GM19025 (cell line): ENCODE data around the gene SBNO1.
"Not testable (repeated sequence)": the region's sequence is repeated elsewhere in the genome, so short reads cannot be mapped to it uniquely, and the experiment has no call there.

ENCODE experiments used
- ATAC-seq: cut with Tn5 transposase; IDR thresholded peaks from one replicate; pipeline ENCODE4 v1.9.1; 2021; ENCODE audit warnings: mild to moderate bottlenecking, low read depth, moderate library complexity; ENCODE audit not compliant: unreplicated experiment

The SBNO1 gene

DNA sequence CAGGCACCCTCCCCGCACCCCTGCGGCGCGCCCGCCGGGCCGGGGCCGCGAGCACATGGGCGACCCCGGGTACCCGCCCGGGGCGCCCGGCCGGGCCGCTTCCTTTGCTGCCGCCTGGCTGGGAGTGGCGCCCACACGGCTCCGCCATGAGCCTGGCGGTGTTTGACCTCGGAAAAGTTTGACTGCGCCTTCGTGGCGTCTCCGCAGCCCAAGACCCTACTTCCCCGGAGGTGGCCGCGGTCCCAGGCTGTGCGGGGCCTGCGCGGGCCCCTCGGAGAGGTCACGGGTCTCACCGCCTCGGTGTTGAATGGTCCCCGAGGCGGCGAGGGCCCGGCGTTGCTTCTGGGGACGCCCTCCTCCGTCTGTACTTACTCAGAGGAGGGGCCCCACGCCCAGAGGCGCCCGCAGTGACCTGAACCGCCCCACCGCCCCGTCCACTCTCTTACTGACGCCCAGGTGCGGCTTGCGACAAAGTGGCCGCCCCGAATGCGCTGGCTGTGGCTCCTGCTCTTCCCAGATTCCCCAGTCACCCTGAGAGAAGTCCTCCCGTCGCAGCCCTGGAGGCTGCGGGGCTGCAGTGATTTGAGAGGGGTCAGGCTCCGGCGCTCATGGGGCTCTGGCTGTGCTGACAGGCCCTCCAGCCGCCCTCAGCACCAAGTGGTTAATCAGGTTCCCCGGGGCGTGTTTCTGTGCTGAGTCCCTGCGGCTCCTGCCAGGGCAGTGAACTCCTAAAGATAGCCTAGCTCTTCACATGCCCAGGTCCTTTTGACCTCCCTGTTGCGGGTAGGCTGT is 25.1 kb upstream of the SBNO1 start:
- peak; percentile 18 for ATAC-seq

GRCh38 chr12:123388951-123389559 is 24.4 kb upstream of the SBNO1 start:
- ATAC-seq, result no peak

GRCh38 chr12:123388177-123388950 is 23.7 kb upstream of the SBNO1 start:
- peak; percentile 33 for ATAC-seq

- ATAC-seq, result no peak
Measured at GRCh38 chr12:123387508-123388176, 23.0 kb upstream of the SBNO1 start.

DNA sequence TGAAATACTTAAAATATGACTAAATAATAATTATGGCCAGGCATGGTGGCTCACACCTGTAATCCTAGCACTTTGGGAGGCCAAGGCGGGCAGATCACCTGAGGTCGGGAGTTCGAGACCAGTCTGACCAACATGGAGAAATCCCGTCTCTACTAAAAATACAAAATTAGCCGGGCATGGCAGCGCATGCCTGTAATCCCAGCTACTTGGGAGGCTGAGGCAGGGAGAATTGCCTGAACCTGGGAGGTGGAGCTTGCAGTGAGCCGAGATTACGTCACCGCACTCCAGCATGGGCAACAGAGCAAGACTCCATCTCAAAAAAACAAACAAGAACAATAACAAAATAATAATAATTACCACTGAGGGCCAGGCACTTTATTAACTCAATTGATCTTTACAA is 20.9 kb upstream of the SBNO1 start:
- ATAC-seq, result not testable (repeated sequence)

GRCh38 chr12:123384994-123385376 is 20.3 kb upstream of the SBNO1 start:
- no peak for ATAC-seq

DNA sequence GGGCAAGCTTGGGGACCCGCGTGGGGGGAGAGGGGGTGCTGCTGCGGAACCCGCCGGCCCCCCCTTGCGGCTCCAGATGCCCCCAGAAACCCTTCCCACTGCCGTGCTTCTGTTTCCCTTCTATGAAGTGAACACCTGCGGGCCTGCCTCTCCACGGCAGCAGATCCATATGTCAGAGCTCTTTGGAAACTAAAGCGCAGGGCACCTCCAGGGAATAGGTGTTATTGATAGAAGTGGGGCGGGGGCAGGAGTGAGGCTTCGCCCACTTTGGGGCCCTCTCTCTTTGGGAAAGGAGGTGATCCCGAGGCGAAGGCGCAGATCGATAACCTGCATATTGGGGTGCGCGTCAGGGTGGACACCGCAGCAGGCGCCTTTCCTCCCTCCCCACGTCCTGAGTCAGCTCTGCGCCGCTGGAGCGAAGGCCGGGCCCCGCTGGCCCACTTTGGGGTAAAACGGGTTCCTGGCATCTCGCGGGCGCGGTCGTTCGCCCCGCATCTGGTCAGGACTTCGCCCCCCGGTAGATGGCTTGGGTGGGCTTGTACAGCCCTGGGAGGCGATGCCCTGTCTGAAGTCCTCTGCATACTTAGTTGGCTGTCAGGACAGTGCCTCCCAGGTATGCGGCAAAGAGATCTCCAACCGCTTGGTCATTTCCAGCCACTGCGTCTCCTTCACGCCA is 19.8 kb upstream of the SBNO1 start:
- no peak for ATAC-seq

DNA sequence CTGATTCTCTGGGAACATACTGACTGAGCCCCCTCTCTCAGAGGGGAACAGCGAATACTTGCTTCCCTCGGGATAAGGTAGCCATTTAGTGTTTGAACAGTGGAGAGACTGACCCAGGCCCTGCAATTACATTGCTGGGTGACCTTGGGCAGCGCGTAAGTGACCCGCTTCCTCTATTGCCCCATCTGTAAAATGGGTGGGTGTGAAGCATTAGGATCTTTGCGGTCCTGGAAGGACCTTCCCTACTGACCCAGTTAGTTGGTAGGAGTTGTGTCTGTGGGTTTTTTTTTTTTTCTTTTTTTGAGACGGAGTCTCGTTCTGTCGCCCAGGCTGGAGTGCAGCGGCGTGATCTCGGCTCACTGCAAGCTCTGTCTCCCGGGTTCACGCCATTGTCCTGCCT is 18.0 kb upstream of the SBNO1 start:
- ATAC-seq, result no peak

GRCh38 chr12:123379391-123379790 is 14.7 kb upstream of the SBNO1 start:
- no peak for ATAC-seq

DNA sequence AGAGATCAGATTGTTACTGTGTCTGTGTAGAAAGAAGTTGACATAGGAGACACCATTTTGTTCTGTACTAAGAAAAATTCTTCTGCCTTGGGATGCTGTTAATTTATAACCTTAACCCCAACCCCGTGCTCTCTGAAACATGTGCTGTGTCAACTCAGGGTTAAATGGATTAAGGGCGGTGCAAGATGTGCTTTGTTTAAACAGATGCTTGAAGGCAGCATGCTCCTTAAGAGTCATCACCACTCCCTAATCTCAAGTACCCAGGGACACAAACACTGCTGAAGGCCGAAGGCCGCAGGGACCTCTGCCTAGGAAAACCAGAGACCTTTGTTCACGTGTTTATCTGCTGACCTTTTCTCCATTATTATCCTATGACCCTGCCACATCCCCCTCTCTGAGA is 7.8 kb upstream of the SBNO1 start:
- not testable (repeated sequence) for ATAC-seq

- ATAC-seq, result not testable (repeated sequence)
Measured at GRCh38 chr12:123371667-123372368, 7.2 kb upstream of the SBNO1 start.

GRCh38 chr12:123369229-123369628 is 4.6 kb upstream of the SBNO1 start:
- ATAC-seq, result no peak

DNA sequence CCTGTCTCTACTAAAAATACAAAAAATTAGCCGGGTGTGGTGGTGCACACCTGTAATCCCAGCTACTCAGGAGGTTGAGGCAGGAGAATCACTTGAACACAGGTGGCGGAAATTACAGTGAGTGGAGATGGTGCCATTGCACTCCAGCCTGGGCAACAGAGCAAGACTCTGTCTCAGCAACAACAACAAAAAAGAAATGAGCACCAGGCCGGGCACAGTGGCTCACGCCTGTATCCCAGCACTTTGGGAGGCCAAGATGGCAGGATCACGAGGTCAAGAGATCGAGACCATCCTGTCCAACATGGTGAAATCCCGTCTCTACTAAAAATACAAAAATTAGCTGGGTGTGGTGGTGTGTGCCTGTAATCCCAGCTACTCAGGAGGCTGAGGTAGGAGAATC is 3.8 kb upstream of the SBNO1 start:
- ATAC-seq, result not testable (repeated sequence)

GRCh38 chr12:123367511-123367910 is 2.9 kb upstream of the SBNO1 start:
- no peak for ATAC-seq

GRCh38 chr12:123365025-123365917 is 624 bp upstream of the SBNO1 start:
- ATAC-seq, result peak; percentile 63

DNA sequence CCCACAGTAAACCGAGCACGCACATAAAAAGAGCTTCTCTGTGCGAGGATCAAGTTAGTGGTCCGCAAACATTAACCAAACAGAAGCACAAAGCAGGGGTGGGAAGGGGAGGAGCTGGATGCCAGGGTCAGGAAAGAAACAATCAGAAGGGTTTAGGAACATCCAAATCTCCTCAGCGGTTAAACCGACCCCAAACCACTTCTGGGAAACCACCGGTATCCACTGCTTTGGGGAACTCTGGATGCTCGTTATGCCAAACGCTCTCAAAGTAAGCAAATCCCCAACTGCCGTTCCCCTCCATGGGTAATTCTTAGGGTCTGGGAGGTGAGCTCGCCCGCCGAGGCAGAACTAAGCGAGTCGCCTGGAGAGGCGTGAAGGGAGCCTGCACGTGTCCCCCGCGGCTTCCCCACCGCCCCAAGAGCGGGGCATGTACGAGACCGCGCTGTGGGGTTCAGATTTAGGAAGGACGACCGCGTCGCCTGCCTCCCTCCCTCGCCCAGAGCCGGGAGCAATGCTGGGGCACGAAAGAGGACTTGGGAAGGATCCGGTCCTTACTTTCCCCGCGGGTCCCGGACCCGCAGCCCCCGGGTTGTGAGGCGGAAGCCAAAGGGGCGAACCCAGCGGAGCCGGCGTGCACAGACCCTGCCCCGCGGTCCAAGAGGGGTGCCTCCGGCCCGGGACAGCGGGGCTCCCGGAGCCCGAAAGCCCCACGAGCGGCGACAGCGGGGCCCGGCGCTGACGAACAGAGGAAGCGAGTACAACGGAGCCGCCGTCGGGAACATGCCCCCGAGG is 711 bp downstream of the SBNO1 start:
- ATAC-seq, result peak; percentile 4

GRCh38 chr12:123363390-123363739 is 1.3 kb downstream of the SBNO1 start:
- no peak for ATAC-seq

DNA sequence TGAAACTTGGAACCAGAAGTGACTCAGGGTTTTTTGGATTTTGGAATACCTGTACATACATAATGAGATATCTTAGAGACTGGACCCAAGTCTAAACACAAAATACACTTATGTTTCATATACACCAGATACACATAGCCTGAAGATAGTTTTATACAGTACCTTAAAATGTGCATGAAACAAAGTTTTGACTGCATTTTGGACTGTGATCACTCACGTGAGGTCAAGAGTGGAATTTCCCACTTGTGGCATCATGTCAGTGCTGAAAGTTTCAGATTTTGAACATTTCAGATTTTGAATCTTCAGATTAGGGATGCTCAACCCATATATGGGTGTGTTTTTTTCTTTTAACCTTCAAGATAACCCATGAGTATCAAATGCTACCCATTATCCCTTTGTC is 6.6 kb downstream of the SBNO1 start:
- no peak for ATAC-seq
